Measurements from ENCODE around the gene RHCE.
A peak's percentile ranks its signal among the peaks of the same experiment; 100 is the strongest.
"Not testable (repeated sequence)": the region's sequence is repeated elsewhere in the genome, so short reads cannot be mapped to it uniquely, and the experiment has no call there.

The RHCE gene

GRCh38 chr1:25337483-25338187, 83.0 kb downstream of the RHCE start:
- H3K27me3 ChIP-seq (ENCODE audit: low read depth, low read length); H3K36me3 ChIP-seq (ENCODE audit: control insufficient read depth in 1 of 2, insufficient read depth in 2 of 2, low read length in 2 of 2); H3K27ac ChIP-seq (ENCODE audit: low read length); H3K9me3 ChIP-seq (ENCODE audit: control insufficient read depth in 1 of 2, low read length in 2 of 2): not testable (repeated sequence)
- H3K4me3 ChIP-seq (ENCODE audit: low read depth in 1 of 2, low read length in 2 of 2), result peak overlapping the region; percentile 86 to 89
- H3K4me1 ChIP-seq (ENCODE audit: control insufficient read depth in 1 of 2, insufficient read depth in 2 of 2, low read length in 2 of 2), result peaks cover 14 to 18% of the 10 kb centered on the region in 2 donors

GRCh38 chr1:25336922-25337354, 83.7 kb downstream of the RHCE start:
- not testable (repeated sequence) for H3K27me3 ChIP-seq (ENCODE audit: low read depth, low read length); H3K9me3 ChIP-seq (ENCODE audit: control insufficient read depth in 1 of 2, low read length in 2 of 2); H3K36me3 ChIP-seq (ENCODE audit: control insufficient read depth in 1 of 2, insufficient read depth in 2 of 2, low read length in 2 of 2); H3K27ac ChIP-seq (ENCODE audit: low read length)
- peaks cover 14 to 18% of the 10 kb centered on the region in 2 donors for H3K4me1 ChIP-seq (ENCODE audit: control insufficient read depth in 1 of 2, insufficient read depth in 2 of 2, low read length in 2 of 2)
- peak overlapping the region; percentile 74 to 89 for H3K4me3 ChIP-seq (ENCODE audit: low read depth in 1 of 2, low read length in 2 of 2)

DNA sequence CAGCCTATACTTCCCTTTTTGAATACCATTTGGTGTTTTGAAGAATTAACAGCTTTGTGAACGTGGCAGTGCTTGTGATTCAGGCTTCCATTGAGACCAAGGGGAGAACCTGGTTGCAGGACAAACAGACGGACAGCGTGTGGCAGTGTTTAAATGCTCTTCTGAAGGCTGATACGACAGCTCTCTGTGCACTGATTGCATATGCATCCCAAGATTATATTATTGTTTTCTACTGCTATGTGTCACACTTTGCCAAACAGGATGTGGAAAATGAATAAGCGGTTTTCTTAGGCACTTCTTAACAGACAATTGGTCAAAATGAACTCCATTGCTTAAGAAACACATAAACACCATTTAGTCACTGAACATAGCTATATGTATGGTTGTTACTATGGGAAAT, 90.7 kb downstream of the RHCE start:
- H3K4me3 ChIP-seq (ENCODE audit: low read depth in 1 of 2, low read length in 2 of 2); H3K27ac ChIP-seq (ENCODE audit: low read length); H3K4me1 ChIP-seq (ENCODE audit: control insufficient read depth in 1 of 2, insufficient read depth in 2 of 2, low read length in 2 of 2); H3K36me3 ChIP-seq (ENCODE audit: control insufficient read depth in 1 of 2, insufficient read depth in 2 of 2, low read length in 2 of 2); H3K9me3 ChIP-seq (ENCODE audit: control insufficient read depth in 1 of 2, low read length in 2 of 2); H3K27me3 ChIP-seq (ENCODE audit: low read depth, low read length): not testable (repeated sequence)

GRCh38 chr1:25329336-25329735, 91.3 kb downstream of the RHCE start:
- not testable (repeated sequence) for H3K27ac ChIP-seq (ENCODE audit: low read length); H3K4me1 ChIP-seq (ENCODE audit: control insufficient read depth in 1 of 2, insufficient read depth in 2 of 2, low read length in 2 of 2); H3K36me3 ChIP-seq (ENCODE audit: control insufficient read depth in 1 of 2, insufficient read depth in 2 of 2, low read length in 2 of 2); H3K27me3 ChIP-seq (ENCODE audit: low read depth, low read length); H3K9me3 ChIP-seq (ENCODE audit: control insufficient read depth in 1 of 2, low read length in 2 of 2); H3K4me3 ChIP-seq (ENCODE audit: low read depth in 1 of 2, low read length in 2 of 2)

DNA sequence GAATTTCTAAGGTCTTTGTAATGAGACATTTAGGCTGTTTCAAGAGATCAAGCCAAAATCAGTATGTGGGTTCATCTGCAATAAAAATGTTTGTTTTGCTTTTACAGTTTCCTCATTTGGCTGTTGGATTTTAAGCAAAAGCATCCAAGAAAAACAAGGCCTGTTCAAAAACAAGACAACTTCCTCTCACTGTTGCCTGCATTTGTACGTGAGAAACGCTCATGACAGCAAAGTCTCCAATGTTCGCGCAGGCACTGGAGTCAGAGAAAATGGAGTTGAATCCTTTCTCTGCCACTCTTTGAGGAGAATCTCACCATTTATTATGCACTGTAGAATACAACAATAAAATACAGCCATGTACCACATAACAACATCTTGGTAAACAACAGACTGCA, 91.8 kb downstream of the RHCE start:
- H3K27ac ChIP-seq (ENCODE audit: low read length); H3K36me3 ChIP-seq (ENCODE audit: control insufficient read depth in 1 of 2, insufficient read depth in 2 of 2, low read length in 2 of 2); H3K9me3 ChIP-seq (ENCODE audit: control insufficient read depth in 1 of 2, low read length in 2 of 2); H3K27me3 ChIP-seq (ENCODE audit: low read depth, low read length); H3K4me3 ChIP-seq (ENCODE audit: low read depth in 1 of 2, low read length in 2 of 2); H3K4me1 ChIP-seq (ENCODE audit: control insufficient read depth in 1 of 2, insufficient read depth in 2 of 2, low read length in 2 of 2): not testable (repeated sequence)

GRCh38 chr1:25327864-25328790, 92.5 kb downstream of the RHCE start:
- not testable (repeated sequence) for H3K27ac ChIP-seq (ENCODE audit: low read length); H3K4me3 ChIP-seq (ENCODE audit: low read depth in 1 of 2, low read length in 2 of 2); H3K27me3 ChIP-seq (ENCODE audit: low read depth, low read length); H3K36me3 ChIP-seq (ENCODE audit: control insufficient read depth in 1 of 2, insufficient read depth in 2 of 2, low read length in 2 of 2); H3K4me1 ChIP-seq (ENCODE audit: control insufficient read depth in 1 of 2, insufficient read depth in 2 of 2, low read length in 2 of 2); H3K9me3 ChIP-seq (ENCODE audit: control insufficient read depth in 1 of 2, low read length in 2 of 2)

GRCh38 chr1:25324407-25324806, 96.2 kb downstream of the RHCE start:
- not testable (repeated sequence) for H3K9me3 ChIP-seq (ENCODE audit: control insufficient read depth in 1 of 2, low read length in 2 of 2); H3K4me3 ChIP-seq (ENCODE audit: low read depth in 1 of 2, low read length in 2 of 2); H3K27ac ChIP-seq (ENCODE audit: low read length); H3K27me3 ChIP-seq (ENCODE audit: low read depth, low read length); H3K36me3 ChIP-seq (ENCODE audit: control insufficient read depth in 1 of 2, insufficient read depth in 2 of 2, low read length in 2 of 2); H3K4me1 ChIP-seq (ENCODE audit: control insufficient read depth in 1 of 2, insufficient read depth in 2 of 2, low read length in 2 of 2)

- H3K4me3 ChIP-seq (ENCODE audit: low read depth in 1 of 2, low read length in 2 of 2); H3K27me3 ChIP-seq (ENCODE audit: low read depth, low read length); H3K27ac ChIP-seq (ENCODE audit: low read length); H3K9me3 ChIP-seq (ENCODE audit: control insufficient read depth in 1 of 2, low read length in 2 of 2); H3K36me3 ChIP-seq (ENCODE audit: control insufficient read depth in 1 of 2, insufficient read depth in 2 of 2, low read length in 2 of 2); H3K4me1 ChIP-seq (ENCODE audit: control insufficient read depth in 1 of 2, insufficient read depth in 2 of 2, low read length in 2 of 2): not testable (repeated sequence)
Observed at GRCh38 chr1:25322127-25322526, 98.5 kb downstream of the RHCE start.

DNA sequence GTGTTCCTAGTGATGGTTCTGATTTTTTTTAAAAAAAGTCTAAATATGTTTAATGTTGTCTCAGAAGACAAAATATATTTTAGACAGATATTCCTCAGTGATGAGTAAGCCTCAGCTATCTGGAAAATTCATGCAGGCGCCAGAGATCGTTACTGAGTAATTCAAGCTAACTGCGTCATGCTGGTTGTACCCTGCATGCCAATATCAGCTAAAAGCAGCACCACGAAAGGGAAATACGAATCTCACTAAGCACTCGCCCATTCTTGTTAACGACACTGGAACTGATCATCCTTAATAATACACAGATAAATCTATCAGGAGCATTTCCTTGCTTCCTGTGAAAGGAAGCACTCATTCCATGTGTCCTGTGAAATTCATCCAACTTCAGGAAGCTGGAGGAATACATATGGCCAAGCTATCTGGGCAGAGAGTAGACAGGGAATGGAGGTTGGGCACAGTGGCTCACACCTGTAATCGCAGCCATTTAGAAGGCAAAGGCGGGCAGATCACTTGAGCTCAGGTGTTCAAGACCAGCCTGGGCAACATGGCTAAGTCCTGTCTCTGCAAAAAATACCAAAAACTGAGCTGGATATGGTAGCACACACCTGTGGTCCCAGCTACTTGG, 100.2 kb downstream of the RHCE start:
- H3K9me3 ChIP-seq (ENCODE audit: control insufficient read depth in 1 of 2, low read length in 2 of 2); H3K36me3 ChIP-seq (ENCODE audit: control insufficient read depth in 1 of 2, insufficient read depth in 2 of 2, low read length in 2 of 2); H3K4me3 ChIP-seq (ENCODE audit: low read depth in 1 of 2, low read length in 2 of 2); H3K27me3 ChIP-seq (ENCODE audit: low read depth, low read length); H3K27ac ChIP-seq (ENCODE audit: low read length); H3K4me1 ChIP-seq (ENCODE audit: control insufficient read depth in 1 of 2, insufficient read depth in 2 of 2, low read length in 2 of 2): not testable (repeated sequence)

DNA sequence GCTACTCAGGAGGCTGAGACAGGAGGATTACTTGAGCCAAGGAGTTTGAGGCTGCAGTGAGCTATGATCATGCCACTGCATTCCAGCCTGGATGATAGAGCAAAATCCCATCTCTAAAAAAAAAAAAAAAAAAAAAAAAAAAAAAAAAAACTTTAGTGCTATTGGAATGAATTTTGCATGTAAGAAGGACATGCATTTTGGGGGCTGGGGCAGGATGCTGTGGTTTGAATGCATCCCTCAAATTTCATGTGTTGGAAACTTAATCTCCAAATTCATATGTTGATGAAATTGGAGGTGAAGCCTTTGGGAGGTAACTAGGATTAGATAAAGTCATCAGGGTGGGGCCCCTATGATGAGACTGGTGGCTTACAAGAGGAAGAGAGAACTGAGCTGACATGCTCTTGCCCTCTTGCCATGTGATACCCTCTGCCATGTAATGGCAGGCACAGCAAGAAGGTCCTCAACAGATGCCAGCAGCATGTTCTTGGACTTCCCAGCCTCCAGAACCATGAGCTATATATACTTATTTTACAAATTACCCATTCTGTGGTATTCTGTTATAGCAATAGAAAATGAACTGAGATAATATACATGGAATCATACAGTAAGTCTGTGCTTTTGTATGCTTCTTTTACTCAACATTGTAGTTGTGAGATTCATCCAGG, 107.7 kb downstream of the RHCE start:
- H3K27me3 ChIP-seq (ENCODE audit: low read depth, low read length); H3K9me3 ChIP-seq (ENCODE audit: control insufficient read depth in 1 of 2, low read length in 2 of 2); H3K4me3 ChIP-seq (ENCODE audit: low read depth in 1 of 2, low read length in 2 of 2); H3K36me3 ChIP-seq (ENCODE audit: control insufficient read depth in 1 of 2, insufficient read depth in 2 of 2, low read length in 2 of 2); H3K4me1 ChIP-seq (ENCODE audit: control insufficient read depth in 1 of 2, insufficient read depth in 2 of 2, low read length in 2 of 2); H3K27ac ChIP-seq (ENCODE audit: low read length): not testable (repeated sequence)
